ENCODE results near the gene MRFAP1L1.

Gene MRFAP1L1

DNA sequence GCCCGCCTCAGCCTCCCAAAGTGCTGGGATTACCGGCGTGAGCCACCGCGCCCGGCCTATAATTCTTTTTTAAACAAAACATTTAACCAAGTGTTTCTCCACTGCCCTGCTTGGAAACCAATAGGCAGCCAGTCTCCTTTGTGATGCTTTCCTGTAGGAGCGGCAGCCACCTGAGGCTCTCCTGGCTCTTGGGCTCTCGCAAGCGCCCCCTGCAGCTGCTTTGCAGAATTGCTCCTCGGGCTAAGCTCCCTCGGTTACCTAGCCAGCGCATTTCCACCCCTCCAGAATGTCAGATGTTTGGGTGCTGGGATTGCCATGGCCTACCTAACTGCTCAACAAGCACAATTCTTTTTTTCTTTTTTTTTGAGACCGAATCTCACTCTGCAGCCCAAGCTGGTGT lies 8.3 kb downstream of the MRFAP1L1 start:
- TF ChIP-seq, protein P1, sequence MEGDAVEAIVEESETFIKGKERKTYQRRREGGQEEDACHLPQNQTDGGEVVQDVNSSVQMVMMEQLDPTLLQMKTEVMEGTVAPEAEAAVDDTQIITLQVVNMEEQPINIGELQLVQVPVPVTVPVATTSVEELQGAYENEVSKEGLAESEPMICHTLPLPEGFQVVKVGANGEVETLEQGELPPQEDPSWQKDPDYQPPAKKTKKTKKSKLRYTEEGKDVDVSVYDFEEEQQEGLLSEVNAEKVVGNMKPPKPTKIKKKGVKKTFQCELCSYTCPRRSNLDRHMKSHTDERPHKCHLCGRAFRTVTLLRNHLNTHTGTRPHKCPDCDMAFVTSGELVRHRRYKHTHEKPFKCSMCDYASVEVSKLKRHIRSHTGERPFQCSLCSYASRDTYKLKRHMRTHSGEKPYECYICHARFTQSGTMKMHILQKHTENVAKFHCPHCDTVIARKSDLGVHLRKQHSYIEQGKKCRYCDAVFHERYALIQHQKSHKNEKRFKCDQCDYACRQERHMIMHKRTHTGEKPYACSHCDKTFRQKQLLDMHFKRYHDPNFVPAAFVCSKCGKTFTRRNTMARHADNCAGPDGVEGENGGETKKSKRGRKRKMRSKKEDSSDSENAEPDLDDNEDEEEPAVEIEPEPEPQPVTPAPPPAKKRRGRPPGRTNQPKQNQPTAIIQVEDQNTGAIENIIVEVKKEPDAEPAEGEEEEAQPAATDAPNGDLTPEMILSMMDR (IDR thresholded peaks at IDR 0.05; ENCODE audit: insufficient read depth, missing control alignments): no peak
- DNase-seq (ENCODE audit: insufficient read length, low spot score): no peak
- no peak for FAIRE-seq

DNA sequence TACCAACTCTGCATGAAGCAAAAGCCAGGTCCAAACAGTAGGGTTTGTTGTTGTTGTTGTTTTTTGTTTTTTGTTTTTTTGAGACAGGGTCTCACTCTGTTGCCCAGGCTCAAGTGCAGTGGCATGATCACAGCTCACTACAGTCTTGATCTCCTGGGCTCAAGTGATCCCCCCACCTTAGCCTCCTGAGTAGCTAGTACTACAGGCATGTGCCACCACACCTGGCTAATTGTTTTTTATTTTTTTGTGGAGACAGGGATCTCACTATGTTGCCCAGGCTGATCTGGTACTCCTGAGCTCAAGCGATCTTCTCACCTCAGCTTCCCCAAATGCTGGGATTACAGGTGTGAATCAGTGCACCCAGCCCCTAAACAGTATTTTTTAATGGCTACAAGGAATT lies 9.8 kb downstream of the MRFAP1L1 start:
- TF ChIP-seq, protein P1 (IDR thresholded peaks at IDR 0.05; ENCODE audit: insufficient read depth, missing control alignments): no peak
- DNase-seq (ENCODE audit: insufficient read length, low spot score): no peak
- FAIRE-seq: no peak

DNA sequence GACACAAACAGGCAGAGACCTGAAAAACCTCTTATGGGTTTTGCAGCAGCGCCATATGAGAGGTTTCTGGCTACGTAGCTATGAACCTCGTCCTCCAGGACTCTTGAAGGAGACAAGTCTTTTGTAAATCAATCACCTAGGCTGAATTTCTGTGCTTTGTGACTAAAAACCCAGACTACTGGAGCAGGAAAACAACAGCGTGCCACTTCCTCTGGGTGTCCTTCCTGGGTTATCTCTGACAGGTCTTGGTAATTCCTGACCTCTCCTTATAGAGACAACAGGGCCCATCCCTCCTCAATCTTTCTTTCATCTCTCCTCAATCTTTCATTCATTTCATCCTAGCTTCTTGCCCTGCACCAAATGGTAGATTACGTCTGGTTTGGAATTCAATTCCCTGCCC lies 10.3 kb downstream of the MRFAP1L1 start:
- FAIRE-seq (no peak), DNase-seq (ENCODE audit: insufficient read length, low spot score) (no peak)
- TF ChIP-seq, protein P1 (IDR thresholded peaks at IDR 0.05; ENCODE audit: insufficient read depth, missing control alignments): no peak

DNA sequence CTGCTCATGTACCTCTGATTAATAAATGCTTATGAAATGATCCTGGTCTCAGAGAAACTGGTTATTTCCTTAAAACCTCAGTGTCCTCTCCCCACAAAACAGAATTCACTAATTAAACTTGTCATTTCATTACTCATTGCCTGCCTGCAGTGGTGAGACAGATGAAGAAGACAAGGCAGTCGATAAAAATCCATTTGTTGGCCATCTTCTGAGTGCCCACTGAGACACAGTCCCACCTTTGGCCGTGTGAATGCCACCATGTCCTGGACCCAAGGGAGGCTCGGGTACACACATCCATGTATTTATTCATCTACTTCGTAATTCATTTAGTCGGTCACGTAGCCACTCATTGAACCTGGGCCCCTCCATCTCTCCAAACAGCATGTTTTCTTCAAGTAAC lies 12.5 kb downstream of the MRFAP1L1 start:
- FAIRE-seq: no peak
- no peak for DNase-seq (ENCODE audit: insufficient read length, low spot score)
- TF ChIP-seq, protein P1 (IDR thresholded peaks at IDR 0.05; ENCODE audit: insufficient read depth, missing control alignments): no peak

DNA sequence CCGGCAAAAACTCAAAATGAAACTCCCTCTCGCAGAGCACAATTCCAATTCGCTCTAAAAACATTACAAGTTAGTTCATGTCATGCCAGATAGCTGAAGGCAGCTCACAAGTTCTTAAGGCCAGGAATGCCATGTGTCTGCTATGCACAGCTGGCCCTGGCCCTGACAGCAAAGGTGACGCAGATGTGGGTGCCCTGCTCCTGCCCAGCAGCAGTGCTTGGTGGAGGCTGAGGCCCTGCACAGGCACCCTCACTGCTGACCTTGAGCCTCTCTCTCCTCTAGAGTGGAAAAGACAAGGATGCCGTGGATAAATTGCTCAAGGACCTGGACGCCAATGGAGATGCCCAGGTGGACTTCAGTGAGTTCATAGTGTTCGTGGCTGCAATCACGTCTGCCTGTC lies 13.1 kb downstream of the MRFAP1L1 start:
- DNase-seq (ENCODE audit: insufficient read length, low spot score) (no peak), FAIRE-seq (no peak)
- TF ChIP-seq, protein P1 (IDR thresholded peaks at IDR 0.05; ENCODE audit: insufficient read depth, missing control alignments): no peak

DNA sequence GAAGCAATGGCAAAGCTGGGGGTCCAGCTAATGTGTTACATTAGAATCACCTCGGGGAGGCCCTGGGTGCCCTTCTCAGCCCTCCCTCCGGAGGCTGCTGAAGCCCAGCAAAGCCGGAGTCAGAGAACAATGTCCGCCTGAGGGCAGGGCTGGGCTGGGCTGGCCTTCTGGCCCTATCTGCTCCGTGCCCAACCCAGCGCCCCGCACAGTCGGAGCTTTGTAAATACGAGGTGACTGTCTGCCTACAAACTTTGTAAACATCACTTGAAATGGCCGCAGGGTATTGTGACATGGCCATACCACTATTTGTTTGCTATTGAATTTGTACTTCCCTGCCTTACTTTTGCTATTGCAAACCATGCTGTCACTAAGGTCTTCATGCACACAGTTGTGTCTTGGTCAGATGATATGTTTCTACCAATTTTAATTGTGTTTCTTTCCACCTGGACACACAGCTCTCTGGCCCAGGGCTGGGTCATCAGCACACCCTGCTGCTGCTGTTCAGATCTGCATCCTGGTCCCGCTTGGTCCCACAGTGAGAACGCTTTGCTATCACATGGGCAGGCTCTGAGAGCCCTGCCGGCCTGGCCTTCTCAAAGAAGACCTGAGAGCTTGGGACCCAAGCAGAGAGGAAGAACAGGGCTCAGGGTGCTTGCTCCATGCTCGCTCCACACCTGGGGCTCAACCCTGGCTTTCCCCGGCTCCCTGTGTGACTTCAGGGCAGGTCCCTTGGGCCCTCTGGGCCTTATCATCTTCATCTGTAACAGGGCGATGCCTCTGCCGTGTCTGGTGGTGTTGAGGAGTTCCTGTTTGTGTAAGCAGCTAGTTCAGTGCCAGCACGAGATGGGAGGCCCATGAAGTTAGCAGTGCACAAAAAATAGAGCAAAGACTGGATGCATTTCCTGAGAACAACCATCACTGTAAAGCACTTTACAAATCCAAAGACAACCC lies 13.7 kb downstream of the MRFAP1L1 start:
- TF ChIP-seq, protein P1 (IDR thresholded peaks at IDR 0.05; ENCODE audit: insufficient read depth, missing control alignments): no peak
- DNase-seq (ENCODE audit: insufficient read length, low spot score): no peak
- FAIRE-seq: no peak
